Measurements from ENCODE around the gene KLHDC9. TPM values are rescaled to one million over a fixed set of nuclear protein-coding genes. Genes with fewer than 3 reads are reported as not detected.

Gene KLHDC9
- total and polyA plus RNA-seq, 12 donors = 0.83 to 17.7 (median 7.1) TPM

- no peak for ATAC-seq
- WGBS, 2 donors = 87 to 88% methylated on average over 3 of the region's 3 CpGs
- no peaks in the 10 kb centered on the region for H3K27me3 ChIP-seq
- no peak overlapping the region for H3K4me3 ChIP-seq
- H3K4me1 ChIP-seq = peaks cover 2 to 20% (median 12%) of the 10 kb centered on the region in 9 donors
- H3K36me3 ChIP-seq = no peaks in the 10 kb centered on the region
- intact Hi-C loops (cut with DNase I) = loop anchor here in 3 of 10 donors (10.0 kb wide), 1 partner anchor 258 kb away; no protein-coding TSS in a partner anchor
- no peak for TF ChIP-seq CTCF (IDR thresholded peaks at IDR 0.05)
- no peak overlapping the region for H3K27ac ChIP-seq
- DNase-seq = no peak
- no peaks in the 10 kb centered on the region for H3K9me3 ChIP-seq
Measured at GRCh38 chr1:161092621-161093028, 5.5 kb upstream of the KLHDC9 start.

- no peak for TF ChIP-seq CTCF (IDR thresholded peaks at IDR 0.05)
- Histone ChIP-seq H3K4me1 (peaks cover 7 to 35% (median 22%) of the 10 kb centered on the region in 9 donors), H3K36me3 (peaks cover 0 to 3% (median 0%) of the 10 kb centered on the region in 9 donors), H3K27ac (no peak overlapping the region), H3K27me3 (no peaks in the 10 kb centered on the region), H3K4me3 (no peak overlapping the region), H3K9me3 (no peaks in the 10 kb centered on the region)
- ATAC-seq (no peak), DNase-seq (no peak)
- 93 to 96% methylated on average over 13 to 14 of the region's 14 CpGs for WGBS, 2 donors
- intact Hi-C loops (cut with DNase I) = loop anchor here in 3 of 10 donors (10.0 kb wide), 1 partner anchor 260 kb away; no protein-coding TSS in a partner anchor
Measured at GRCh38 chr1:161094481-161094880, 3.7 kb upstream of the KLHDC9 start.

GRCh38 chr1:161095230-161095629, 2.9 kb upstream of the KLHDC9 start:
- Histone ChIP-seq H3K27ac (no peak overlapping the region), H3K36me3 (peaks cover 0 to 11% (median 0%) of the 10 kb centered on the region in 9 donors), H3K27me3 (no peaks in the 10 kb centered on the region), H3K4me3 (no peak overlapping the region), H3K4me1 (peaks cover 7 to 35% (median 22%) of the 10 kb centered on the region in 9 donors), H3K9me3 (no peaks in the 10 kb centered on the region)
- WGBS, 2 donors = 89 to 91% methylated on average over 6 of the region's 6 CpGs
- intact Hi-C loops (cut with DNase I) = loop anchor here in 8 of 10 donors (5.0 to 10.0 kb wide), 6 partner anchors 48 to 368 kb away; partner anchors contain the start of gene USF1 (in 2 of the 8)
- no peak for TF ChIP-seq CTCF (IDR thresholded peaks at IDR 0.05)
- DNase-seq (no peak), ATAC-seq (no peak)

- ATAC-seq = no peak
- intact Hi-C loops (cut with DNase I) = loop anchor here in 8 of 10 donors (2.0 to 10.0 kb wide), 10 partner anchors 37 to 369 kb away; partner anchors contain the start of genes USF1 (in 3 of the 8) and DEDD (in 1 of the 8)
- 90 to 95% methylated on average over 2 of the region's 2 CpGs for WGBS, 2 donors
Measured at GRCh38 chr1:161096015-161096414, 2.1 kb upstream of the KLHDC9 start.

More at GRCh38 chr1:161096015-161096414, 2.1 kb upstream of the KLHDC9 start:
- Histone ChIP-seq H3K4me1 (peaks cover 7 to 42% (median 22%) of the 10 kb centered on the region in 9 donors), H3K4me3 (no peak overlapping the region), H3K9me3 (no peaks in the 10 kb centered on the region), H3K36me3 (peaks cover 0 to 19% (median 3%) of the 10 kb centered on the region in 9 donors), H3K27ac (peak overlapping the region in 5 of 10 donors; percentile 10 to 64 (median 47)), H3K27me3 (no peaks in the 10 kb centered on the region)
- no peak for TF ChIP-seq CTCF (IDR thresholded peaks at IDR 0.05)
- DNase-seq = no peak

Data from heart right ventricle (tissue), 16 donors.